ENCODE results near the gene SYNE1.

The SYNE1 gene

DNA sequence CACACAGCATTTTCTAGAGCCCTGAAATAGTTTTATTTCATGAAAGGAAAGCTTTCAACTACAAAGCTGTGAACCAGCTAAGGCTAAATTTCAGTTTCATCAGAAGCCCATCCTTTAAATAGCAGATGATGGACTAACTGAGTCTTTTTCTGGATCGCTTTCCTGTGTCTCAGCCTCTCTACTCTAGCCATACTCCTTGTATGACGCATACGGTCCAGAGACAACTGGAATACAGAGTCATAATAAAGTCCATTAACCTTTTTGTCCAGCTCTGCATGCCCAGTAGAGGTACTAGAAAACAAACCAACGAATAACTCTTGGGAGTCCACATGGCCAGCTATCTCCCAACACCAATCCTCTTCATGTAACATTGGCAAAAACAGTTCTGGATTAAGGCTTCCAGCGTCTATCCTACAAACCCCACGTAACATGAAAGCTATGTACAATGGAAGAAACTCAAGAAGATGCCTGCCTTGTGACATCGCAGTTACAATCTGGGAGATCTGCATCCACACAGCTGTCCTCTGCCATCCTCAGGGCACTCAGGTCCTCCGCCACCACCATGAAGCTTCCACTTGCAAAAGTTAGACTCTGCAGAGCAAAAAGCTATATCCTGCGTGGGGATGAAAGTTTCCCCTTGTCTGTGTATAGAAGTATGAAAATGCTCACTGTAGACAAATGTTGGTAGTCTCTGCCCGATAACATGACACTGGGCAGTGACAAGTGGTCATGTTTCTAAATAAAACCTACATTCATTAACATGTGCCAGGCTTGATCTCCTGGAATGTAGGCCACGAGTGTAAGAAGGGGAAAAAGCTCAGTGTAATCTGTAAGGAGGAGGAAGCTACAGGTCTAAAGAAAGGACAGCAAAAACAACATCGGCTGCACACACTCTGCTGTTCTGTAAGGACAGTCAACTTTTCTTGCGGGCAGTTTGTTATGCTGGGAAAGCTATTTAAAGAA lies 469.2 kb downstream of the SYNE1 start:
- H3K36me3 Mint-ChIP-seq (ENCODE audit: insufficient read depth), result peaks cover 55% of the 10 kb centered on the region

GRCh38 chr6:152166897-152167296 lies 470.3 kb downstream of the SYNE1 start:
- Mint-ChIP-seq H3K4me3 (no peak overlapping the region), H3K27me3 (no peaks in the 10 kb centered on the region), H3K9me3 (no peaks in the 10 kb centered on the region), H3K36me3 (ENCODE audit: insufficient read depth) (peaks cover 62% of the 10 kb centered on the region), H3K27ac (ENCODE audit: low read depth) (no peak overlapping the region), H3K4me1 (peaks cover 52% of the 10 kb centered on the region)
- DNase-seq (ENCODE audit: low spot score in 2 of 2) (no peak), ATAC-seq (replicated peaks; ENCODE audit: extremely low read depth, poor library complexity, severe bottlenecking) (no peak)

More for the DNA sequence above, 469.2 kb downstream of the SYNE1 start:
- Mint-ChIP-seq H3K4me3 (peak overlapping the region; percentile 32), H3K9me3 (no peaks in the 10 kb centered on the region), H3K4me1 (peaks cover 52% of the 10 kb centered on the region), H3K27me3 (no peaks in the 10 kb centered on the region), H3K27ac (ENCODE audit: low read depth) (peak overlapping the region; percentile 68)
- DNase-seq (ENCODE audit: low spot score in 2 of 2) (no peak), ATAC-seq (replicated peaks; ENCODE audit: extremely low read depth, poor library complexity, severe bottlenecking) (no peak)

GRCh38 chr6:152166497-152166896 lies 470.7 kb downstream of the SYNE1 start:
- Mint-ChIP-seq H3K4me3 (no peak overlapping the region), H3K27me3 (no peaks in the 10 kb centered on the region), H3K27ac (ENCODE audit: low read depth) (no peak overlapping the region), H3K9me3 (no peaks in the 10 kb centered on the region), H3K4me1 (peaks cover 52% of the 10 kb centered on the region), H3K36me3 (ENCODE audit: insufficient read depth) (peaks cover 62% of the 10 kb centered on the region)
- ATAC-seq (replicated peaks; ENCODE audit: extremely low read depth, poor library complexity, severe bottlenecking) (no peak), DNase-seq (ENCODE audit: low spot score in 2 of 2) (no peak)

GRCh38 chr6:152164957-152165356 lies 472.2 kb downstream of the SYNE1 start:
- Mint-ChIP-seq H3K27me3 (no peaks in the 10 kb centered on the region), H3K9me3 (no peaks in the 10 kb centered on the region), H3K36me3 (ENCODE audit: insufficient read depth) (peaks cover 59% of the 10 kb centered on the region), H3K27ac (ENCODE audit: low read depth) (no peak overlapping the region), H3K4me1 (peaks cover 48% of the 10 kb centered on the region), H3K4me3 (no peak overlapping the region)
- DNase-seq (ENCODE audit: low spot score in 2 of 2) (no peak), ATAC-seq (replicated peaks; ENCODE audit: extremely low read depth, poor library complexity, severe bottlenecking) (no peak)

DNA sequence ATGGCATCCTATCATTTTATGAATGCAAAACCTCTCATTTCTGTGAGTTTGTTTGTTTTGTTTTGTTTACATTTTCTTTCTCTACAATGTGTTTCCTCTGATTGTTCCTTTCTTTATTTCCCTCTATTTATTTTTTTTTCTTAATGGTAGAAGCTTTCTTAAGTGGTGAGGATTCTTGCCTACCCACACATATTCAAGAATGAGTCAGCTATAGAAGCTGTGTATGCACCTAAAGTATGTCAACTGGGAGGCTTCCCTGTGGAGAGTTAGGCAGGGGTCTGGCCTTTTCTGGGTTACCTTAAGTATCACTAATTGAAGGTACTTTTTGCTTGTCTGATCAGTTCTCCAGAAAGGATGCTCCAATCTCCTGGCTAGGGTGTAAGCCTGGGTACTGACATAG lies 475.7 kb downstream of the SYNE1 start:
- H3K4me1 Mint-ChIP-seq, result peaks cover 40% of the 10 kb centered on the region
- no peak for DNase-seq (ENCODE audit: low spot score in 2 of 2)
- H3K27ac Mint-ChIP-seq (ENCODE audit: low read depth), result peak overlapping the region; percentile 91
- H3K36me3 Mint-ChIP-seq (ENCODE audit: insufficient read depth), result peaks cover 58% of the 10 kb centered on the region
- H3K4me3 Mint-ChIP-seq, result no peak overlapping the region
- H3K9me3 Mint-ChIP-seq, result no peaks in the 10 kb centered on the region
- H3K27me3 Mint-ChIP-seq, result no peaks in the 10 kb centered on the region
- no peak for ATAC-seq (replicated peaks; ENCODE audit: extremely low read depth, poor library complexity, severe bottlenecking)

- Mint-ChIP-seq H3K27me3 (no peaks in the 10 kb centered on the region), H3K4me3 (no peak overlapping the region), H3K4me1 (peaks cover 33% of the 10 kb centered on the region), H3K9me3 (no peaks in the 10 kb centered on the region), H3K36me3 (ENCODE audit: insufficient read depth) (peaks cover 58% of the 10 kb centered on the region), H3K27ac (ENCODE audit: low read depth) (peak overlapping the region; percentile 97)
- DNase-seq (ENCODE audit: low spot score in 2 of 2), result no peak
- no peak for ATAC-seq (replicated peaks; ENCODE audit: extremely low read depth, poor library complexity, severe bottlenecking)
These were observed 476.8 kb downstream of the SYNE1 start for GRCh38 chr6:152160346-152160745.

DNA sequence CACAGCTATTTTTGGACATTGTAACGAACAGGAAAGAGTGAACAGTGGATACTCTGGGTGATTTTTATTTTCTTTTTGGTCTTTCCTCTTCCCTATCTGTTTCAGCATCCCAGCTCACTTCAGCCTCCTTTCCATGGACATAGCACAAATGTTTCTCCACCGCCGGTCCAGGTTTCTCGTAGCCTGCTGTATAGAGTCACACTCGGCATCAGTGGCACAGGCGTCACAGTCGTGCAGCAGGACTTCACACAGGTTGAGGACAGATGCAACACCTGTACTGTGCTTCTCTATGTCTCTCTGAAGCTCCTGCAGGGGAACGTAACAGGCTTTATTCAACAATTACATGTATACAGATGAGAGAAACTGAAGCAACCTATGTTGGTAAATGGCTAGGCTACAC lies 481.4 kb downstream of the SYNE1 start:
- Mint-ChIP-seq H3K27ac (ENCODE audit: low read depth) (peak overlapping the region; percentile 22), H3K4me1 (peaks cover 12% of the 10 kb centered on the region), H3K4me3 (no peak overlapping the region), H3K36me3 (ENCODE audit: insufficient read depth) (peaks cover 69% of the 10 kb centered on the region), H3K9me3 (no peaks in the 10 kb centered on the region), H3K27me3 (no peaks in the 10 kb centered on the region)
- ATAC-seq (replicated peaks; ENCODE audit: extremely low read depth, poor library complexity, severe bottlenecking) (no peak), DNase-seq (ENCODE audit: low spot score in 2 of 2) (no peak)

DNA sequence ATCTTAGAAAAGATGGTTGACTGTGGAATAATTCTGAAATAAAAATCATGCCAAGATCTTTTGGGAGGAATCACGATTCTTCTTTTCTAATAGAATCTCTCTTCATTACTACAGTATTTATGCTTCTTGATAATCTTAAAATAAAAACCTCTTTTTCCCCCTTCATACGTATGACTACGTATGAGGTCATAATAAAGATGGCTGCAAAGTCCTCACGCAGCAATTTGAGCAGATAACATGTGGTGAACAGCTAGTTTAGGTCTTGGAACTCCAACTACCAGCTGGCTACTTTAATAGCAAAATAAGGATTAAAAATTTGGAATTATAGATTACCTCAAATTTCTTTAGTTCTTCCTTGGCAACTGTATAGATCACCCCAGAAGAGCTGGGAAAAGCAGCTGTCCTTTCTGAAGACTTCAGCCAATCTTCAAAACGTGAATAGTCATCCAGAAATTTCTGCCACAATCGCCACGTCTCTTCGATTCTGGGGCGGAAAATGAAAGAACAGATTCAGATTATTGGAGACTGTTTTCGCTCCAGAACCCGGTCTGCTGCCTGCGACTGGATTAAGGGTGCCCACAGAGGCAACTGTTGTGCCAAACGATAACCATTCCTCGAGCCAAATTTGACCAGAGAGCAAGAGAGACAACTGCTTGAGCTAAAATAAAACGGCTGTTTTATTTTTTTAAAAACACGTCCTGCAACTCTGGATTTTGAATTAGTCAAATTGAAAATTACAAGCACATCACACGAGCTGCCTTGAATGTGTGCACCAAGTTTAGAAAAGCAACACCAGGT lies 482.4 kb downstream of the SYNE1 start:
- DNase-seq (ENCODE audit: low spot score in 2 of 2) (no peak), ATAC-seq (replicated peaks; ENCODE audit: extremely low read depth, poor library complexity, severe bottlenecking) (no peak)
- Mint-ChIP-seq H3K4me1 (peaks cover 5% of the 10 kb centered on the region), H3K27ac (ENCODE audit: low read depth) (no peak overlapping the region), H3K27me3 (no peaks in the 10 kb centered on the region), H3K9me3 (no peaks in the 10 kb centered on the region), H3K4me3 (no peak overlapping the region), H3K36me3 (ENCODE audit: insufficient read depth) (peaks cover 71% of the 10 kb centered on the region)

DNA sequence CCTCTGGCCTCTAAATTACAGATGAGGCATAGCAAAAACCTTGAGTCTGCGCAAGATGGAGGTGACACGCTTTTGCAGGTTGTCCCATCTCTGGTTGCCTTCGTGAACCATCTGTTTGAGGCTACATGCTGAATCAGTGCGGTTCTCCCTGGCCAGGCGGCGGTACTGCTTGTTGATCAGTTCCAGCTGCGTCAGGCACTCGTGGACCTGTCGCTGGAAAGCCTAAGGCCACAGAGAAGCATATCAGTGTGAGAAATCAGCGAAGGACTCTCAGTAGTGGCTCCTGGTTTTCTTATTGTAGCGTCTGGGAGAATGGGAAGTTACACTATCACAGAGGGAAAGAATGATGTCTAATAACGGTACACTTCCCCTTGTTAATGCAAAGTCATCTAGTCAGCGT lies 485.2 kb downstream of the SYNE1 start:
- peak overlapping the region; percentile 1 for H3K27ac Mint-ChIP-seq (ENCODE audit: low read depth)
- no peaks in the 10 kb centered on the region for H3K9me3 Mint-ChIP-seq
- ATAC-seq (replicated peaks; ENCODE audit: extremely low read depth, poor library complexity, severe bottlenecking), result no peak
- DNase-seq (ENCODE audit: low spot score in 2 of 2), result no peak
- no peak overlapping the region for H3K4me3 Mint-ChIP-seq
- no peaks in the 10 kb centered on the region for H3K27me3 Mint-ChIP-seq
- peaks cover 7% of the 10 kb centered on the region for H3K4me1 Mint-ChIP-seq
- H3K36me3 Mint-ChIP-seq (ENCODE audit: insufficient read depth), result peaks cover 86% of the 10 kb centered on the region

- H3K36me3 Mint-ChIP-seq (ENCODE audit: insufficient read depth), result peaks cover 89% of the 10 kb centered on the region
- no peaks in the 10 kb centered on the region for H3K27me3 Mint-ChIP-seq
- H3K4me3 Mint-ChIP-seq, result no peak overlapping the region
- peaks cover 7% of the 10 kb centered on the region for H3K4me1 Mint-ChIP-seq
- DNase-seq (ENCODE audit: low spot score in 2 of 2) (no peak), ATAC-seq (replicated peaks; ENCODE audit: extremely low read depth, poor library complexity, severe bottlenecking) (no peak)
- H3K27ac Mint-ChIP-seq (ENCODE audit: low read depth), result peak overlapping the region; percentile 3
- no peaks in the 10 kb centered on the region for H3K9me3 Mint-ChIP-seq
These were observed 487.0 kb downstream of the SYNE1 start for GRCh38 chr6:152150196-152150595.

GRCh38 chr6:152148412-152148811 lies 488.8 kb downstream of the SYNE1 start:
- Mint-ChIP-seq H3K36me3 (ENCODE audit: insufficient read depth) (peaks cover 91% of the 10 kb centered on the region), H3K4me3 (no peak overlapping the region), H3K27me3 (no peaks in the 10 kb centered on the region), H3K9me3 (no peaks in the 10 kb centered on the region), H3K4me1 (peaks cover 7% of the 10 kb centered on the region), H3K27ac (ENCODE audit: low read depth) (no peak overlapping the region)
- DNase-seq (ENCODE audit: low spot score in 2 of 2) (no peak), ATAC-seq (replicated peaks; ENCODE audit: extremely low read depth, poor library complexity, severe bottlenecking) (no peak)

- DNase-seq (ENCODE audit: low spot score in 2 of 2) (no peak), ATAC-seq (replicated peaks; ENCODE audit: extremely low read depth, poor library complexity, severe bottlenecking) (no peak)
- no peaks in the 10 kb centered on the region for H3K27me3 Mint-ChIP-seq
- H3K4me1 Mint-ChIP-seq, result peaks cover 7% of the 10 kb centered on the region
- H3K27ac Mint-ChIP-seq (ENCODE audit: low read depth), result peak overlapping the region; percentile 87
- H3K4me3 Mint-ChIP-seq, result no peak overlapping the region
- no peaks in the 10 kb centered on the region for H3K9me3 Mint-ChIP-seq
- H3K36me3 Mint-ChIP-seq (ENCODE audit: insufficient read depth), result peaks cover 91% of the 10 kb centered on the region
These were observed 489.9 kb downstream of the SYNE1 start for GRCh38 chr6:152147269-152147668.

All from central memory CD8-positive, alpha-beta T cell (primary cell).